Measurements from ENCODE around the gene PCDH9. TPM values are rescaled to one million over a fixed set of nuclear protein-coding genes. Genes with fewer than 3 reads are reported as not detected.

The PCDH9 gene
- total RNA-seq, 1 donor from 2014 or later: 0.26 TPM

DNA sequence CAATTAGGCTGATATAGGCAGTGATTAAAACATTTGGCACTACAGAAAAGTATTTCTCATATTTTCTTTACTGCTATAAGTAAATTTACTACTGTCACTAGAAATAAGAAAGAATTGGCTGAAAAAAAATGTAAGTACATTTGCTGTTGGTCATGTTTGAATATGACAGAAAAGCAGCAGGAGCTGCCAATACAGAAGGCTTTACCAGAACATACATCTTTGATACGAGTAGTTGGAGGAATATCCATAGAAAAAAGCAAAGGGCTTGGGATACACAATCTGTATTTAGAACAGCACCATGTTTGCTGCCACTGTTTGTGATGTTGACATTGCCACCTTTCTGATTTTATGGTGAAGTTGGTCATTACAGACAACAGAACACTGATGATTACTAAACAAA lies 21.6 kb downstream of the PCDH9 start:
- FAIRE-seq (no peak), DNase-seq (ENCODE audit: low read depth) (no peak)
- Histone ChIP-seq H3K4me3 (ENCODE audit: low read depth, low read length) (no peak overlapping the region), H3K27me3 (ENCODE audit: control insufficient read depth, insufficient read depth, low read length) (no peaks in the 10 kb centered on the region), H3K36me3 (ENCODE audit: control insufficient read depth, insufficient read depth, low read length) (no peaks in the 10 kb centered on the region)
- TF ChIP-seq, protein P1, sequence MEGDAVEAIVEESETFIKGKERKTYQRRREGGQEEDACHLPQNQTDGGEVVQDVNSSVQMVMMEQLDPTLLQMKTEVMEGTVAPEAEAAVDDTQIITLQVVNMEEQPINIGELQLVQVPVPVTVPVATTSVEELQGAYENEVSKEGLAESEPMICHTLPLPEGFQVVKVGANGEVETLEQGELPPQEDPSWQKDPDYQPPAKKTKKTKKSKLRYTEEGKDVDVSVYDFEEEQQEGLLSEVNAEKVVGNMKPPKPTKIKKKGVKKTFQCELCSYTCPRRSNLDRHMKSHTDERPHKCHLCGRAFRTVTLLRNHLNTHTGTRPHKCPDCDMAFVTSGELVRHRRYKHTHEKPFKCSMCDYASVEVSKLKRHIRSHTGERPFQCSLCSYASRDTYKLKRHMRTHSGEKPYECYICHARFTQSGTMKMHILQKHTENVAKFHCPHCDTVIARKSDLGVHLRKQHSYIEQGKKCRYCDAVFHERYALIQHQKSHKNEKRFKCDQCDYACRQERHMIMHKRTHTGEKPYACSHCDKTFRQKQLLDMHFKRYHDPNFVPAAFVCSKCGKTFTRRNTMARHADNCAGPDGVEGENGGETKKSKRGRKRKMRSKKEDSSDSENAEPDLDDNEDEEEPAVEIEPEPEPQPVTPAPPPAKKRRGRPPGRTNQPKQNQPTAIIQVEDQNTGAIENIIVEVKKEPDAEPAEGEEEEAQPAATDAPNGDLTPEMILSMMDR (IDR thresholded peaks at IDR 0.05; ENCODE audit: insufficient read depth, low read length, severe bottlenecking): no peak

DNA sequence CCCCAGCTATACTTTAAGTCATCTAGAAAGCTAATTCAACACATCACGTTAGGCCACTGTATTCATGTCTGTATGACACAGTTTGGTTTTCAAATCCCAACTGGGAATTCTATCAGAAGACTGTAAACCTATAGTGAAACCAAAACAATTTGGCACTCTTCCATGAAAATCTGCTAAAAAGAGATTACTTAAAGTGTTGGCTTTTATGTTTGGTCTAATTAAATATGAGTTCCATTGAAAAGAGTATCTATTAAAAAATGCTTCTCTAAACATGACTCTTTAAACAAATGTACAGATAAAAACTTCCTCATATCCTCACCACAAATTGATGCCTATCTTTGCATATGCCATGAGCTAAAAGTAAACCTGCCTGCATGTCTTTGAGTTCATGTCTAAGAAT lies 25.4 kb downstream of the PCDH9 start:
- Histone ChIP-seq H3K36me3 (ENCODE audit: control insufficient read depth, insufficient read depth, low read length) (no peaks in the 10 kb centered on the region), H3K27me3 (ENCODE audit: control insufficient read depth, insufficient read depth, low read length) (no peaks in the 10 kb centered on the region), H3K4me3 (ENCODE audit: low read depth, low read length) (no peak overlapping the region)
- DNase-seq (ENCODE audit: low read depth) (no peak), FAIRE-seq (no peak)
- TF ChIP-seq, protein P1 (IDR thresholded peaks at IDR 0.05; ENCODE audit: insufficient read depth, low read length, severe bottlenecking): no peak

DNA sequence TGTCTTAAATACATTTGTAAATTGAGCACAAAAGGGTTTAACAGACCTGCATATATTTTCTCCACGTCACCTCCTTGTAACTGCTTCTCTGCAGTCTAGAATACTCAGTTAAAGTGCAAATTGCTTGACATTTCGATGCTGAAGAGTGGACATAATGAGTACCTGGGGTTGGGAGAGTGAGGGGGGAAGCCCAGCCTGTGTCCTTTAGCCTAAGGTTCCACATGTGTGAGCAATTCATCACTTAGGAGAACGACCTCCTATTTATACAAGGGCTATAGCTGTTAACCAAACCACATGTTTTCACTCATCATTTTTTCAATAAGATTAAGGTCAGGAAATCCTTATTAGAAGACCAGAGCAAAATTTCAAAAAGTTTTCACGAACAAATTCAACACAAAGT lies 29.5 kb downstream of the PCDH9 start:
- Histone ChIP-seq H3K36me3 (ENCODE audit: control insufficient read depth, insufficient read depth, low read length) (no peaks in the 10 kb centered on the region), H3K4me3 (ENCODE audit: low read depth, low read length) (no peak overlapping the region), H3K27me3 (ENCODE audit: control insufficient read depth, insufficient read depth, low read length) (no peaks in the 10 kb centered on the region)
- no peak for DNase-seq (ENCODE audit: low read depth)
- TF ChIP-seq, protein P1 (IDR thresholded peaks at IDR 0.05; ENCODE audit: insufficient read depth, low read length, severe bottlenecking): no peak
- FAIRE-seq: no peak

DNA sequence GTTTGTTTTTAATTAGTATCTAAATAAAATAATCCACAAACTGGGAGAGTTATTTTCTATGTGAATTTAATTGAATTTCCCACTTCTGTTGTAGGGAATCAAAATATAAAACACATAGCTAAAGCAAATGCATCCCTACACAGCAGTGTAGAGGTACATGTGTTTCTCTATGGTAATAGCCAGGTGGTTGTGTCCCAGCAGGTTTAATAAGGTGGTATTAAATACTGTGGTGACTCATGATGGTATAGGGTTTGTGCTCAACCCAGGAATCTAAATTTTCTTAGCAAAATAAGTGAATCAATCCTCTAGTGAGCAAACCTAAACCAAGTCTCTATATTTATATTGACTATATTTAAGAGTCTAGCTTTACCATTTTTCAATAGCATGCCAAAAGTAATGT lies 30.0 kb downstream of the PCDH9 start:
- no peaks in the 10 kb centered on the region for H3K36me3 ChIP-seq (ENCODE audit: control insufficient read depth, insufficient read depth, low read length)
- TF ChIP-seq, protein P1 (IDR thresholded peaks at IDR 0.05; ENCODE audit: insufficient read depth, low read length, severe bottlenecking): no peak
- no peak for FAIRE-seq

DNA sequence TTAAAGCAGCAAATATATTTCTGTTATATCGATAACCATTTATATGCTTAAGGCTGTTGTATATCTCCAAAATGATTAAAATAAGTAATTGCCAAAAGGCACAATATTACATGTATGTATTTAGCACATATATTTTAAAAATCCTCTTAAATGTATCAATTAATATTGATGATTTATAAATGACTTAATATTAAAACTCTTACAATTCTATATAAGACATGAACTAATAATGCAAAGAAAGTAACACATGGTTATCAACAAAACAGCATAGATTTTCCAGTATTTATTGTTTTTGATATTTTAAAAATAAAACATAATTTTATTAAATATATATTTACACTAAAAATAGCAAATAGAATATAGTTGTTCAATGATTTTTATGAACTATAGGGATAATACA lies 32.4 kb downstream of the PCDH9 start:
- no peak overlapping the region for H3K4me3 ChIP-seq (ENCODE audit: low read depth, low read length)
- no peak for FAIRE-seq
- H3K36me3 ChIP-seq (ENCODE audit: control insufficient read depth, insufficient read depth, low read length): no peaks in the 10 kb centered on the region
- DNase-seq (ENCODE audit: low read depth): no peak
- TF ChIP-seq, protein P1 (IDR thresholded peaks at IDR 0.05; ENCODE audit: insufficient read depth, low read length, severe bottlenecking): no peak
- H3K27me3 ChIP-seq (ENCODE audit: control insufficient read depth, insufficient read depth, low read length): no peaks in the 10 kb centered on the region

More for the DNA sequence above, 30.0 kb downstream of the PCDH9 start:
- no peak for DNase-seq (ENCODE audit: low read depth)
- Histone ChIP-seq H3K27me3 (ENCODE audit: control insufficient read depth, insufficient read depth, low read length) (no peaks in the 10 kb centered on the region), H3K4me3 (ENCODE audit: low read depth, low read length) (no peak overlapping the region)

DNA sequence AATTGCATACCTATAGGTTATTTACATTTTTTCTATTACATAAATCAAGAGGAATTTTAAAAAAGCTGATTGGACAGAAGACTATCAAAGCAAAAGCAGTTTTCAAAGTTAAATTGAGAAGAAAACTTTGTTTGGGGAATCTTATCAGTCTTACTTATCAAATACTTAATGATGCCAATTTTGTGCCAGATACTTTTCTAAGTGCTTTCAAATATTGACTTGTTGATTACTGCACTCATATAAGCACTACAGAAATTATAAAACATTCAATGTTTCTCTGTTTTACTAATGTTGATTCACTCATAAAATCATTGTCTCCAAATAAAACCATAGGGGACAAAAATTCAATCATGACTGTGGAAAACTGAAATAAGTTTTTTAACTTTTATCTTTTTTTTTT lies 36.2 kb downstream of the PCDH9 start:
- no peaks in the 10 kb centered on the region for H3K36me3 ChIP-seq (ENCODE audit: control insufficient read depth, insufficient read depth, low read length)
- no peaks in the 10 kb centered on the region for H3K27me3 ChIP-seq (ENCODE audit: control insufficient read depth, insufficient read depth, low read length)
- H3K4me3 ChIP-seq (ENCODE audit: low read depth, low read length): no peak overlapping the region
- TF ChIP-seq, protein P1 (IDR thresholded peaks at IDR 0.05; ENCODE audit: insufficient read depth, low read length, severe bottlenecking): no peak
- DNase-seq (ENCODE audit: low read depth) (no peak), FAIRE-seq (no peak)

All from bronchial epithelial cell (primary cell).